GM12873 (cell line): ENCODE data around the gene WFDC10A.

Experiments used
- CTCF ChIP-seq: IDR thresholded peaks from 2 replicates; pipeline ENCODE4 v1.5.1; 2012; ENCODE audit warnings: low read depth, mild to moderate bottlenecking, moderate library complexity, low read length, control low read depth; ENCODE audit not compliant: insufficient read depth; ENCODE audit errors: missing control alignments

The WFDC10A gene

GRCh38 chr20:45595235-45595634, 34.3 kb upstream of the WFDC10A start:
- no peak for TF ChIP-seq CTCF

- TF ChIP-seq CTCF = no peak
These were observed 21.7 kb upstream of the WFDC10A start for GRCh38 chr20:45607810-45608209.

GRCh38 chr20:45611054-45611453, 18.5 kb upstream of the WFDC10A start:
- no peak for TF ChIP-seq CTCF

- TF ChIP-seq CTCF = no peak
These were observed 17.2 kb upstream of the WFDC10A start for GRCh38 chr20:45612314-45612713.

GRCh38 chr20:45617591-45617990, 11.9 kb upstream of the WFDC10A start:
- no peak for TF ChIP-seq CTCF

GRCh38 chr20:45621593-45621992, 7.9 kb upstream of the WFDC10A start:
- no peak for TF ChIP-seq CTCF

GRCh38 chr20:45626540-45626939, 3.0 kb upstream of the WFDC10A start:
- no peak for TF ChIP-seq CTCF
